ENCODE results near the gene ZNF286A.

DNA sequence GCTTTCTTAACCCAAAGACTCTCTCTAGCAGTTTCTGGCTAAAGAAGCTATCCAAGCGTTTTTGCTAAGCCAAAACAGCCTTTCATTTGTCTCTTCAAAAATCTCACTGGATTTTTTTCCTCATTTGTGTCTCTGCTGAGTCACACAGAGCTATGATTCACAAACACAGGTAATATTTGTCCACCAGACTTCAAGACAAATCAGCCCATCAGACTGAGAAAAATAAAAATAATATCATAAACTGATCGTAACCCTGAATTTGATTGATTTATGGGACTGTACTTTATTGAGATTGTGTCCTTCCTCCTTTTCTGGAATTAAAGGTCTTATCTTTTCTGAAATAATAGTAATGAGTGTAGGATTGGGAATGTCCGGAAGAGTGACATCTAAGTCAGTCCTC is 41.3 kb upstream of the ZNF286A start:
- no peak for TF ChIP-seq POLR2A (IDR thresholded peaks at IDR 0.05; ENCODE audit: low read length)
- TF ChIP-seq GATA1 (IDR thresholded peaks at IDR 0.05; ENCODE audit: low read depth, low read length) = no peak

Data from erythroblast (primary cell).